Fibroblast of the conjunctiva (primary cell): Measurements from ENCODE around the gene ZNF502.
"Not testable (repeated sequence)": the region's sequence is repeated elsewhere in the genome, so short reads cannot be mapped to it uniquely, and the experiment has no call there.

ENCODE experiments used
- DNase-seq: peaks from one replicate; pipeline ENCODE4 v3.0.0-alpha.2; 2010; ENCODE audit warnings: low read depth

The ZNF502 gene

DNA sequence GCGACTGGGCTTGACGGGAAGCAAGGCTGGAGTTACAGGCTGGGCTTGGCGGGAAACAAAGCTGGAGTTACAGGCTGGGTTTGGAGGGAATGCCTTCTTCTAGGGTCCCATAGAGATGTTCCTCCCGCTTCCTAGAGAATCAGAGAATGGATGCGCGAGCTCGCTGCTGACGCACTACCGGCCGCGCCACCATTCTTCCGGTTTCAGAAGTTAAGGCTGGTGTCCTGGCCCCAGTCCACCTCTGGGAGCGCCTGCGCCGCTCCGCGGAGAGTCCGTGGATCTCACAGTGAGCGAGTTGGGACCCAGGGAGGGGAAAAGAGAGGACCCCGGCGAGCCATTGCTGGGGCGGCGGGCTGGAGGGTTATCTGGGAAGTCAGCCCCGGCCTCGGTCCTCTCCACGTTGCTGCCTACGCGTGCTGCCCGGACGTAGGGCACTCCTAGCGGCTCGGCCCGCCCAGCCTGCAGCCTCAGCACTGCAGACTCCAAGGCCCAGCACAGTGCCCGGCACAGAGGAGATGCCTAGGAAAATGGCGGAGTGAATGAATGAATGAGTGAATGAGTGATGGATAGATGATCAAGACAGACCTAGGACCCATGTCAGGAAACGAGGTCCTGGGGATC lies at the start of gene ZNF502:
TSS of gene ZNF502 (plus strand) at position 206 of the 621 bp plus-strand sequence. CDS start 7,602 bp downstream, outside the sequence.
- peak; percentile 78 for DNase-seq

DNA sequence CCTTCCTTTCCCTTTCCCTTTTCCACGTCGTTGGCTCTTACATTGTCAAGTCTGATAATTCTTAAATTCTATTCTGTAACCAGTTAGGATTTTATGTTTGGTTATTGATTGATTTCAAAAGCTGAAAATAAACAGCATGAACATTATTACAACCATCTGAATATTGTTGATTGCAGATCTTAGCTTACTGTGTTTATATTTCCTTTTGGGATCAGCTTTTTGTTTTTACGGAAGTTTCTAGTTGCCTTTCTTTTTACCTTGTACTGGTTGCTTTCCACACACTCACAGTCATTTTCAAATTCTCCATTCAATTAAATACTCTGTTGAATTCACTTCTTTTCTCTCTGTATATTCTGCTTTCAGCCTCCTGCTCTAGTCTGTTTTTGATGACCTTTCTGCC lies 47.3 kb upstream of the ZNF502 start:
- DNase-seq = no peak

DNA sequence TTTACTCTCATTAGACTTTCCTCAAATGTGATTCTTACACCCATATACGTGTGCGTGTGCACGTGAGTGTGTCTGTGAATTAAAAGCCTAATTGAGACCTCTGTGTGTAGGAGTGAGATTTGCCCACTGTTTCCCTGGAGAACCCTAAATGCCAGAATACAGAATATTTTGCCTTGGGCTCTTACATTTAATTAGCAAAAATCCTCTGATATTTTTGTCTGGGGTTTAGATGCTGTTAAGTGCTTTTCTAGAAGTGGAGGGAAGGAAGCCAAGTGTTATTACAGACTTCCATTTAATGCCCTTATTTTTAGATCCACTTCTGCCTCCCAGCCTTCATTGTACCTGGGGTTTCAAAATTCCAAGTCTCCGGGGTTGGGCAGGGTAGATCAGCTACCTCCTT lies 46.1 kb upstream of the ZNF502 start:
- DNase-seq = no peak

DNA sequence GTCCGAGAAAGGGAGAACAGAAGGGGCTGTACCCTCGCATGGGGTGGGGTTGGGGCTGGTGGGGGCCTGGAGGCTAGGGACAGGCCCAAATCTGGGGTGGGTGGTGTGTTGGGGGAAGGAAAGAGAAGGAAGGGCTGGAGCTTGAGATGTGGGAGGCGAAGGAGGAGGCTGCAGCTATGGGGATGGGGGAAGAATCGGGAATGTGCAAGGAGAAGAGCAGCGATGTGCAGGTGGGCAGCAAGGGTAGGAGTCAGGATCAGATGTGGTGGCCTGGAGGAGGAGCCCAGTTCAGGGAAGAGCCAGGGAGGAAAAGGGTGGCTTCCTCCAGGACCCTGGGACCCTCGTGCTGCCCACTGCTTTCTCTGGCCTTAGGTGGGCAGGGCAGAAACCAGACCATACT lies 42.7 kb upstream of the ZNF502 start:
- DNase-seq = no peak

DNA sequence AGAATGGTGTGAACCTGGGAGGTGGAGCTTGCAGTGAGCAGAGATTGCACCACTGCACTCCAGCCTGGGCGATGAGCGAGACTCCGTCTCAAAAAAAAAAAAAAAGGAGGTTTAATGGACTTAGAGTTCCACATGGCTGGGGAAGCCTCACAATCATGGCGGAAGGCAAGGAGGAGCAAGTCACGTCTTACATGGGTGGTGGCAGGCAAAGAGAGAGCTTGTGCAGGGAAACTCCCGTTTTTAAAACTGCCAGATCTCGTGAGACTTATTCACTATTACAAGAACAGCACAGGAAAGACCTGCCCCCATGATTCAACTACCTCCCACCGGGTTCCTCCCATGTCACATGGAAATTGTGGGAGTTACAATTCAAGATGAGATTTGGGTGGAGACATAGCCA lies 39.0 kb upstream of the ZNF502 start:
- DNase-seq = not testable (repeated sequence)

DNA sequence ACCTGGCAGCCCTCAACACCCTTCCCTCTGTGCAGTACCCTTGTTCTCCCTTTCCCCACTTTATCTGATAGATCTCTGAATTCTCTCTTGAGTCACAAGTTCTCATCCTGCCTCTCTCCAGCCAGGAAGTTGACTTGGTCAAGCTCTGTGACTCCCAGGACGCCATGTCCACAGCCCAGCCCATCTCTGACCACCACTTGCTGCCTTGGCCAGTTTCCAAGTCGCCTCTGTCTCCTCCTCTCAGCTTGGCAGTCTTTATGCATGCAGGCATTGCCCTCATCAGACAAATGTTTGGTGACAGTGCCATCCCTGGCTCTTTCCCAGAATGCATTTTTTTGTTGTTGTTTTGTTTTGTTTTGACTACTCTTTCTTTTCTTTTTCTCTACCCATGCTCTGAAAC lies 38.2 kb upstream of the ZNF502 start:
- no peak for DNase-seq

DNA sequence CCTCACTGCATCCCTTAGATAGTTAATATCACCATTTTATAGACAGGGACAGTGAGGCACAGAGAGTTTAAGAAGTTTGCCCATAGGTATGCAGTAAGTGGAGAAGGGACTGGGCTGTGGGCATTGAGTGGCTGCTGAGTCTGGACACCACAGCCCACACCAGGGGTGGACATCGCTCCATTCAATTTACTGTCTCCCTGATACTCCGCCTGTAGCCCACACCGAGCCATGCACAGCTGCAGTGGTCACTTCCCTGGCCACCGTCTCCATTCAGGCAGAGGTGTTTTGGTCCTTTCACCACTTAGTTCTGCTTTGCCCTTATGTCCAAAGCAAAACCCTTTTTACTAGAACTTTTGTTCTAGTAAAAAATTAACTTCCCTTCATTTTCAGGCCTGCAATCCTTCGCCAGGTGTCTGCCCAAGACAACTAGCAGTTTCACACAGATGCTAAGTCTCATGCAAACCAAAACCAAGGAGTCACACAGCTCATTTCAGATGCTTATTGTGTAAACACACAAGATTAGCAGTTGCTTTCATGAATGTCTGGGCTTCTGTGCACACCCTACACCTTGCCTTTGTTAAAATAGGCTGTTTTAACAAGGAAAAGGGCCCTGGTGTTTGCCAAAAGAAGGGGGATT lies 33.9 kb upstream of the ZNF502 start:
- no peak for DNase-seq

DNA sequence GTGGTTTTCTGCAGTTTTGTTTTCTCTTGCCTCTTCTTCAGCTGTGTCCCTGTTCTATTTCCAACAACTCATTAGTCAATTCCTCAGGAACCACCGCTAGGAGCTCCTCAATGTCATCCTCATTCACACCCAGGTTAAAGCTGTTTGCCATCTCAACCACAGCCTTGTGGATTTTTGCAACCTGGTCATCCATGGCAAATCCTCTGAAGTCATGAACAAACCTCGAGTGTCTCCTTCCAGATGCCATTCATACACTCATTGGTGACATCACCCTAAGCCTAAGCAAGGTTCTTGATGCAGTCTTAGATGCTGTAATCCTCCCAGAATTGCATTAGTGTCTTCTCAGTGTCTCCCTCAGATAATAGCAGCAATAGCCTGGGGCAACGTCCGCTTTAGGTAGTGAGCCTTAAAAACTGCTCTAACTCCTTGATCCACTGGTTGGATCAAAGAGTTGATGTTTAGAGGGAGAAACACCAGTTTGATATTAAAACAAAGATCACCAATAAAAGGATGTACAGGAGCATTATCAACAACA lies 31.5 kb upstream of the ZNF502 start:
- DNase-seq = no peak

DNA sequence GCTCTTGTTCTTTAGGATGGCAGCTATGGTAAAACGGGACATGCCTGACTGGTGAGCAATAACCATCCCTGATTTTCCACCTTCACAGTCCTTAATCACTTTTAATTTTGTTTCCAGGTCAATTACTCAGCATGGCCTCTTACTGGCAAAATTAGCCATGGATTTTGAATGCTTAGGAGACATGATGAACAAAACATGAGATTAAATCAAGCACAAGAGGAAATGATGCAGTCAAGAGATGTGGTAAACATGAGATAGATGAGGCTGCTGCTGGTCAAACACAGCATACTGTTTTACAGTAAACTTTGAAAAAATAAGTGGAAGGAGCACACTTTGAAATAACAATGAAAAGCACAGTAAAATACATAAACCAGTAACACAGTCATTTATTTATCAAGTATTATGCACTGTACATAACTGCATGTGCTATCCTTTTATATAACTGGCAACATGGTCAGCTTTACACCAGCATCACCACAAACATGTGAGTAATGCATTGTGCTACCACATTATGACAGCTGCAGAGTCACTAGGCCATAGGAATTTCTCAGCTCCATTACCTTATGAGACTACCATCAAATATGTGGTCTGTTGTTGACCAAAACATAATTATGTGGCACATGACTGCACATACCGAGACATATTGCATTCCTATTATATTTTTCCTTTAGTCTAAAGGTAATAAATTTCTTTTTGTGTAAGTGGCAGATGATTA lies 30.1 kb upstream of the ZNF502 start:
- no peak for DNase-seq

DNA sequence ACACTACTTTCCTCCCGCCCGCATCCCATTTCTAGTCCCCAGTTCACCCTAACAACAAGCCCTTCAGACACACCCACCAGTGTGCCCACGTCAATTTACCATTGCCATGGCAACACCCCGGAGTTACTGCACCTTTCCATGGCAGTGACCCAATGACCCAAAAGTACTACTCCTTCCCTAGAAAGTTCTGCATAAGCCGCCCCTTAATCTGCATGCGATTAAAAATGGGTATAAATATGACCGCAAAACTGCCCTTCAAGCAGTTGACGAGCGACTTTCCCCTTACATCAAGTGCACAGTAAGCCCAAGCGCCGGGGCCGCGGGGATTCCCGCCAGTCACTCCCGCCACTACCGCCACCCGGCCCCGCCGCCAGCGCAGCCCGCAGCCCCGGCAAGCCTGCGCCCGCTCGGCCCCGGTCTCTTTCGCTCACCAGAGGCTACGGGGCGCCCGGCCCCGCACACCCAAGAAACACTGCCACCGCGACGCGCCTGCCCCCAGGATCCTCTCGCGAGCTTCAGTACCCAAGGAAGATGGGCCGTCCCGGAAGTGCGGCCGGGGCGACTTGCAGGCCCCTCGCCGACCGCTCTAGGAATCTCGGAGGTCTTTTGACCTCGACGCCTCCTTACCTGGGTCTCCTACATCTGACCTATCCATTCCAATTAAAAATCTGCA lies 27.2 kb upstream of the ZNF502 start:
- DNase-seq = peak; percentile 47

DNA sequence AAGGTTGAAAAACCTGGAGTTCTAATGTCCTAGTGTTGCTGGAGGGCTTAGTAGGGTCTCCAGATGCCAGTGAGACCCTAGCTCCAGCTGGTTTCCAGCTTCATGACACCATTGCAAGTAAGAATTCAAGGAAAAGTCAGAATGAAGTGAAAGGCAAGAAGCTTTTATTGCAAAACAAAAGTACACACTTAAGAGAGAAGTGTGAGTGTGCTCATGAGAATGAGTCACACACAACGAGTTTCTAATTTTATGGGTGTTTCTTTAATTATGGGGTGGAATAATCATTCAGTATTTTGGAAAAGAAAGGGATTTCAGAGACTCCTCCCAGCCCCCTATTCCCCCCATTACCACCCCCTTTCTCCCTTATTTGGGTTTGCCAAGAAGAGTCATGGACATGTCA lies 24.6 kb upstream of the ZNF502 start:
- DNase-seq = no peak

DNA sequence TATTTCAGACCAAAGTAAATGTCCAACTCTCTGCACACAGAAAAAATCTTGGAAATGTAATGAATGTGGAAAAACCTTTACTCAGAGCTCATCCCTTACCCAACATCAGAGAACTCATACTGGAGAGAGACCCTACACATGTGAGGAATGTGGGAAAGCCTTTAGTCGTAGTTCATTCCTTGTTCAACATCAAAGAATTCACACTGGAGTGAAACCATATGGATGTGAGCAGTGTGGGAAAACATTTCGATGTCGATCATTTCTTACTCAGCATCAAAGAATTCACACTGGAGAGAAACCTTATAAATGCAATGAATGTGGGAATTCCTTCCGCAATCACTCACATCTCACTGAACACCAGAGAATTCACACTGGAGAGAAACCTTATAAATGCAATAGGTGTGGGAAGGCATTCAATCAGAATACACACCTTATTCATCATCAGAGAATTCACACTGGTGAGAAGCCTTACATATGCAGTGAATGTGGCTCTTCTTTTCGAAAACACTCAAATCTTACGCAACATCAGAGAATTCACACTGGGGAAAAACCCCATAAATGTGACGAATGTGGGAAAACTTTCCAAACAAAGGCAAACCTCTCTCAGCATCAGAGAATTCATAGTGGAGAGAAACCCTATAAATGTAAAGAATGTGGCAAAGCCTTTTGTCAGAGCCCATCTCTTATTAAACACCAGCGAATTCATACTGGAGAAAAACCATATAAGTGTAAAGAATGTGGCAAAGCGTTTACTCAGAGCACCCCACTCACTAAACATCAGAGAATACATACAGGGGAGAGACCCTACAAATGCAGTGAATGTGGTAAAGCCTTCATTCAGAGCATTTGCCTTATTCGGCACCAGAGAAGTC lies 9.0 kb downstream of the ZNF502 start:
- no peak for DNase-seq

DNA sequence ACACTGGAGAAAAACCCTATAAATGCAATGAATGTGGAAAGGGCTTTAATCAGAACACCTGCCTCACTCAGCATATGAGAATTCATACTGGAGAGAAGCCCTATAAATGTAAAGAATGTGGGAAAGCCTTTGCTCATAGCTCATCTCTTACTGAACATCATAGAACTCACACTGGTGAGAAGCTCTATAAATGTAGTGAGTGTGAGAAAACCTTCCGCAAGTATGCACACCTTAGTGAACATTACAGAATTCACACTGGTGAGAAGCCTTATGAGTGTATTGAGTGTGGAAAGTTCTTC lies 9.6 kb downstream of the ZNF502 start:
- no peak for DNase-seq

DNA sequence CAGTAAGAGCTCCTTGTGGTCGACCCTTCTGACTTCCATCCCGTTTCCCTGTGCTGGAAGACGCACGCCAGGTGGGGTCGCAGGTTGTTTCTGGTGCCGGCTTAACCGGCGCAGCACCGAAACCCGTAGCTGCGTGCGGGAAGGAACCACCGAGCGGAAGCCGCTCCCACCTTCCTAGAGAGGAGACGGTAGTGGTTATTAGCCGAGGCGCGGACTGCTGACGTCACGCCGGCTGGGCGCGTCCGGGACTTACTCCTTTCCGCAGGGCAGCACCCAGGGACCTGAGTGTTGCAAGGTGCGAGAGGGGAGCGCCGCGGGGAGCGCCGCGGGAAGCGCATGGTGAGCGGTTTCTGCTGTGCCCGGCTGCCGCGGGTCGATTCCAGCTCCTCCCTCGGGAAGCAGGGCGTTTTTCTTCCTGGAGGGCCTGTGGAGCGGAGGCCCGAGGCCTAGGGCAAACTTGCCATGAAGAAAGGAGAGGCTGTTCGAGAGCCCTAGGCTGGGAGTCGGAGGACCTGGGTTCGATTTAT lies 17.0 kb downstream of the ZNF502 start, which contains the start of gene ZNF501:
TSS of gene ZNF501 (plus strand) at position 252 of the 527 bp plus-strand sequence. CDS start 4,787 bp downstream, outside the sequence.
- peak; percentile 84 for DNase-seq

DNA sequence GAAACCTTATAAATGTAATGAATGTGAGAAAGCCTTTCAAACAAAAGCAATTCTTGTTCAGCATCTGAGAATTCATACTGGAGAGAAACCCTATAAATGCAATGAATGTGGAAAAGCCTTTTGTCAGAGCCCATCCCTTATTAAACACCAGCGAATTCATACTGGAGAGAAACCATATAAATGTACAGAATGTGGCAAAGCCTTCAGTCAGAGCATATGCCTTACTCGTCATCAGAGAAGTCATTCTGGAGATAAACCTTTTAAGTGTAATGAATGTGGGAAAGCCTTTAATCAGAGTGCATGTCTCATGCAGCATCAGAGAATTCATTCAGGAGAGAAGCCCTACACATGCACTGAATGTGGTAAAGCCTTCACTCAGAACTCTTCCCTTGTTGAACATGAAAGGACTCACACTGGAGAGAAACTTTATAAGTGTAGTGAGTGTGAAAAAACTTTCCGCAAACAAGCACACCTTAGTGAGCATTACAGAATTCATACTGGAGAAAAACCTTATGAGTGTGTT lies 22.2 kb downstream of the ZNF502 start:
- no peak for DNase-seq

DNA sequence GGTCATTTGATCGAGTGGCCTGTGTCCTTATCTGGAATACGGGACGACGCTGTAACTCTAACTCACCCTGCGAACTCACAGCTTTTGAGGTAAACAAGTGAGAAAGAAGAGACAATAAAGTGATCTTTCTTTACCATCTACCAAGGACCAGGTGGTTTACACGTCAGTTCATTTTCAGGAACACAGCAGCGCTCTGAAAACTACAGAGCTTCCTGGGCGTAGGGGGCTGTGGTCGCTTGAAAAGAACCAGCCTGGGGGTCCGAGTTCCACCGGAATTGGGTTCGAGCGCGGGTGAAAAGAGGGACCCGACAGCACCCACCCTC lies 48.6 kb downstream of the ZNF502 start:
- DNase-seq = no peak

DNA sequence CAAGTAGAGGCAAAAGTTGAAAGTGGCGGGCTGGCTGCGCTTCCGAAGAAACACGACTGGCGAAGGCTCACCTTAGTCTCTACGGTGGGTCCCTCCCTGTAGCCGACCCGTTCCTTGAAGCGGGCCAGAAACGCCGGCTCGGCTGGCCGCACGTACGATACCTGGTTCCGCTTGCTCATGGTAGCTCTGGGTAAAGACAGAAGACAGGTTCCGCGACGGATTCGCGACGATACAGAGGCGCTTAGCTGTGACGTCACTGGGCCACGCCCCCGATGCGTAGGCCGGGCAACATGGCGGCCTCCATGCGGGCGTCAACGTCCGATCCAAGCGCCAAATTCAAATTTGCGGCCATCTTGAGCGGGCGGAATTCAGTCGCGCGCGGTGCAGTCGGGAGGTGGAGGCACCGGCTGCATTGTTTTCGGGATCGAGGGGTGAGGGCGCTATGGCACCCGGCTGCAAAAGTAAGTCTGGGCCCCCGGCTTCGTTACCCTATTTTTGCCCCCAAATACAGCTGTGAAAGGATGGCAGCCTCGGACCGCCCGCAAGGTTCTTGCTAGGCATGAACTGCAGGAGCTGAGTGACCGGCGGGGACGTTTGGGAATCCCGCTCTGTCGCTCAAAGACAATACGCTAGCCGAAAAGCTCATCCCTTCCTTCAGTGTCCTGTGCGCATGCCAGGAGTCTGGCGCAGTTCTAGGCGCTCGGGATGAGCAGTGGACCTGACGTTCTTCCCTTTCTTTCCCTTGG lies 49.1 kb downstream of the ZNF502 start, which contains the start of the genes KIAA1143 and KIF15:
TSS of gene KIAA1143 (minus strand) at position 196 of the 746 bp plus-strand sequence. CDS start at position 179, 17 bp downstream.
TSS of gene KIF15 (plus strand) at position 371 of the 746 bp plus-strand sequence. CDS start at position 443, 72 bp downstream.
- DNase-seq = peak; percentile 94

DNA sequence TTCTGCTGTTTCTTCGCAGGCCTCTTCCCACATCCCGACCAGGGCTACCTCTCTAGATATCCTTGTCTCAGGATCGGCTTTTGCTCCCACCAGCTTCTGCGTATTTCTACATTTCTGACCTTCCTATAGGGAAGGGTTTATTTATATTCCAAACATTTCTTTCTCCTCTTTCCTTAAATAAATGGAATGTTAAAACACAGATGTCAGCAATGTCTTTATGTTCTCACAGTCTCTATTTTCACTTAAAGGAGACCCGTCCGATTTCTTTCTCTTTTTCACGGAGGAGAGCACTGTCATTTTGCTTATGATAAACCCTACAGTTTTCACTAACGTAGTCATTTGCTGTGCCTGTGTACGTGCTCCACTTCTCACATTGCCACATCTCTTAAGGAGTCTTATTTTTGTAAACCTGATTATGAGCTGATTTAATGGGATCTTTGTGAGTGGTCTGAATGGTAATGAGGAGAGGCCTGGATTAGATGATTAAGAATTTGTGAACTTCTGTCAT lies 49.8 kb downstream of the ZNF502 start:
- no peak for DNase-seq

DNA sequence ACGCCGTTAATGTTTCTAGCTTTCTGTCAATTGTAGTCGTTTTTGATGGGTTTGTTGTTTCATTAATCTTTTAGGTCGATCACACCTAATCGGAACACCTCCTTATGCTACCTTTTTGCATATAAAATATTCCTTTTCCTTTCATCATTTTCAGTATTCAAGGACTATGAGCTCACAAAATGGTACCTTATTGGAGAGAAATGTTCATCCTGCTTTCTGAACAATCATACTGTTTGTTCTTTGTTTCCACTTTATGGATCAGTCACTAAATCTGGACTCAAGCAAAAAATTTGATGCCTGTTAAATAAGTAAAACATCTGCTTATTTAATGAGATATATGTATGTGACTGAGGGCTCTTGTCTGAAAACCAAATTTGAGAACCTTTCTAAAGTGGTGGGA lies 50.2 kb downstream of the ZNF502 start:
- no peak for DNase-seq

DNA sequence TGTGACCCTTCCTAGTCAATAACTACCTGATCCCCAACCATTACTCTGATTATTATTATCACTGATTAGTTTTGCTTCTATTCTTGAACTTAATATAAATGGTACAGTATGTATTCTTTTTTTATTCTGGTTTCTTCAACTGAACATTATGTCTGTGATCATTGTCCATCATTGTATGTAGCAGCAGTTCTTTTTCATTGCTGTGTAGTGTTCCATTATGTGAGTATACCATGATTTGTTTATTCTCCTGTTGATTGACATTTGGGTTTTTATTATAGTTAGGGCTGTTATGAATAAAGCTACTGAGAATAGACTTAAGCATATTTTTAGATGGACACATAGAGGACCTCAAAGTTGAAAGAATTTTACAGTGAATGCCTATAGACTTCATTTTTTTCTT lies 51.8 kb downstream of the ZNF502 start:
- no peak for DNase-seq
